Activated gamma-delta T cell (primary cell): Measurements from ENCODE around the gene CCL2.

Source experiments
- DNase-seq: peaks from one replicate; lab custom pipeline; 2025; lab: John Stamatoyannopoulos, UW

CCL2 gene

DNA sequence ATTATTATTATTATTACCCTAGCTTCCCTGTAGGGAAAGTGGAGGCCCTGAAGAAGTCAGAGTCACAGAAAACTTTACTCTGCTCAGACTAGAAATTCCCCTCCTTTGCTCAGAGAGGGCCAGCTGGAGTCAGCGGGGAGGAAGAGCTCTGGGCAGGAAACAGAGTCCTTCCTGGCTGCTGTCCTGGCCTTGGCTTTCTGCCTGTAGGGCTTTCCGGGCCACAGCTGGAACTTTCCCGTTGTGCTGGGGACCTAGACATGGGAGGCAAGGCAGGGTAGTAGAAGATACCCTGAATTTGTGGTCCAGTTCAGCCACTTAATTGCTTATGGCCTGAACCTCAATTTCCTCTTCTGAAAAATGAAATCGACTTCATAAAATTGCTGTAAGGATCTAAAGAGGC is 14.0 kb upstream of the CCL2 start:
- DNase-seq = no peak

GRCh38 chr17:34242587-34243363 is 12.3 kb upstream of the CCL2 start:
- no peak for DNase-seq

- DNase-seq = no peak
These were observed 11.4 kb upstream of the CCL2 start for GRCh38 chr17:34243364-34244320.

DNA sequence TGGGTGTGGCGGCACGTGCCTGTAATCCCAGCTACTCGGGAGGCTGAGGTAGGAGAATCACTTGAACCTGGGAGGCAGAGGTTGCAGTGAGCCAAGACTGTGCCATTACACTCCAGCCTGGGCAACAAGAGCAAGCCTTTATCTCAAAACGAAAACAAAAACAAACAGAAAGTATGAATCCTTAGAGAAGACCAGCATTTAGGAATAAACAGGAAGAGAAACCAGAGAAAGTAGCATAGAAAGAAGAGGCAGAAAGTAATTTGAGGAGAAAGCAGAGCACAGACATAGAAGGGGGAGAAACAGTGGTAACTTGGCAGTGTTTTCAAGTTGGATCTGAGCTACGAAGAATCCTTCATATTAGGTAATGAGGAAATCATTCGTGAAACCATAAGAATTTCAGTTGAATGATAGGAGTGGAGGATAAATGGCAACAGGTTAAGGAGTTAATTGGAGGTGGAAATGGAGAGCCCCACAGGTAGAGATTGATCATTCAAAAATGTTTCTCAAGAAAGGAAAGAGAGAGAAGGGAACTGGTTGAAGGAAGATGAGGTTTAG is 9.7 kb upstream of the CCL2 start:
- DNase-seq = no peak

- DNase-seq = no peak
These were observed 8.6 kb upstream of the CCL2 start for GRCh38 chr17:34246446-34246845.

GRCh38 chr17:34246881-34247280 is 8.2 kb upstream of the CCL2 start:
- no peak for DNase-seq

- no peak for DNase-seq
These were observed 6.5 kb upstream of the CCL2 start for GRCh38 chr17:34248511-34249024.

DNA sequence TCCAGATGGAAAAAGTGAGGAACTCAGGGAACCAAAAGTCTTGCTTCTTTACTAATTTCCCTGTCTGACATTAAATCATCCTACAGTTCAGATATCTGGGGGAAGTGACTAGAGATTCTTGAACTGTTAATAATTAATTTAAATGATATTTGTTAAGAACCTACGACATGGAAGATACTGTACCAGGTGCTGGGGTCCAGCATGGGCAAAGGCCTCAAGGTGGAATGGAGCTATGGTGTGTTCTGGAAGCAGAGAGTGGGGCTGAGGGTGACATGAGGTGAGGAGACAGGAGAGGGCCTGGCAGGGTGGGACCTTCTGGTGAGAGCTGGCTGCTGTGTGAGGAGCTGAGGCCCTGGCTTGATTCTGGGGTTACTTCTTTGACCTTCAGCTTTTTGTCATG is 6.0 kb upstream of the CCL2 start:
- no peak for DNase-seq

DNA sequence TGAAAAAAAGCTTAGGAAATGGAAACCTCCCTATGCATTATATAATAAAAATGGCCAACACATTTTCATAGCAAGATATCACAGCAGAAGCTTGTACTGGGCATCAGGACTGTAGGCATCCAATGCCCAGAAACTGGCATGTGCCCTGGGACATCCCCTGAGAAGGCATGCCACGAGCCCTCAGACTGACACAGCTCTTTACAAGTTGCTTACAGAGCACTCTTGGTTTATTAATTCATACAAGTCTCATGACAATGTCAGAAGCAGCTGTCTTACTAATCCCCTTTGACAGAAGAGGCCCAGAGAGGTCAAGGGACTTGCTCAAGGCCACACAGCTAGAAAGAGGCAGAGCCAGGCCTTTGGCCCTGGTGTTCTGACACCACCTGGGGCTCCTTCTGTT is 5.6 kb upstream of the CCL2 start:
- DNase-seq = no peak

DNA sequence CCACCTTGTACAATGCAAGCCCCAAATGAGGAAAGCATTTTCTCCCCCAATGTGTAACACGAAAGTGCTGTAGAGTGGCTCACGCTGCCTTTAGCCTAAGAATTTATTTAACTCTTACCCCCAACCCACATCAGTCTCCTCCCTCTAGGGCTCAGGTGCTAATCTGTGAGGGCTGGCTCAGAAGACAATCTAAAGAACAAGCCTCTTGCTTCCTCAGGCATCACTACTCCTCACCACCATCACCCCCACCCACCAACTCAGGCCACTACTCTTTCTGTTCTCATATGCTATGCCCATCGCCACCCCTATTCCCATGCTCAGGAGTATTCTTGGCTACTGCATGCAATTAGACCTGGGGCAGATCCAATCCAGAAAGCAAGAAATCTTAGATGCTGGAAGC is 3.9 kb upstream of the CCL2 start:
- DNase-seq = no peak

- DNase-seq = no peak
These were observed 3.0 kb upstream of the CCL2 start for GRCh38 chr17:34252095-34252443.

GRCh38 chr17:34252444-34253138 is 2.5 kb upstream of the CCL2 start:
- DNase-seq = no peak

GRCh38 chr17:34253139-34253525 is 2.0 kb upstream of the CCL2 start:
- no peak for DNase-seq

GRCh38 chr17:34254146-34254545 is 939 bp upstream of the CCL2 start:
- DNase-seq = no peak

DNA sequence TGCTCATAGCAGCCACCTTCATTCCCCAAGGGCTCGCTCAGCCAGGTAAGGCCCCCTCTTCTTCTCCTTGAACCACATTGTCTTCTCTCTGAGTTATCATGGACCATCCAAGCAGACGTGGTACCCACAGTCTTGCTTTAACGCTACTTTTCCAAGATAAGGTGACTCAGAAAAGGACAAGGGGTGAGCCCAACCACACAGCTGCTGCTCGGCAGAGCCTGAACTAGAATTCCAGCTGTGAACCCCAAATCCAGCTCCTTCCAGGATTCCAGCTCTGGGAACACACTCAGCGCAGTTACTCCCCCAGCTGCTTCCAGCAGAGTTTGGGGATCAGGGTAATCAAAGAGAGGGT is 272 bp downstream of the CCL2 start:
- DNase-seq = no peak

- no peak for DNase-seq
These were observed 756 bp downstream of the CCL2 start for GRCh38 chr17:34255841-34256240.

DNA sequence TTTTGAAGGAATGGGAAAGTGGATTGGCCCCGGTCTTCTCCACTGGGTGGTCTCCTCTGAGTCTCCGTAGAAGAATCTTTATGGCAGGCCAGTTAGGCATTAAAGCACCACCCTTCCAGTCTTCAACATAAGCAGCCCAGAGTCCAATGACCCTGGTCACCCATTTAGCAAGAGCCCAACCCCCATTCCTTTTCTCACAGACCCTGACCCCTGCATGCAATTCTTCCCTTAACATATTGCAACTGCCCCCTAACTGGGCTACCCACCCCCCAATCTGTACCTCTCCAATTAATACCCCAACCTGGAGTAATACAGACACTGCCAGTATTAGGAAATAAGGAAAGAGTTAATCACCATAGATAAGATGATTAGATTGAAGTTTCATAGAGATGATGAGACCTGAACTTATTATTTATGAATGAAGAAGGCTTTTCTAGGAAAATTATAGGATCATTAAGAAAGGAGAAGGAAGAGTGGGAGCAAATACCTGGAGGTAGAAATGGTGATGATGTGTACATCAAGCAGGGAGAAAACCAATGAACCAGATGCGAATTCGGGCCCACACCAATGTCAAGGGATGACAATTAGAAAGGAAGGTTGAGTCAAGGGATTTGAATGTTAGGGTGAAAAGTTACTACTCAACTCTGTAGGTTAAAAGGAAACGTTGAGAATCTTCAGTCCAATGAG is 2.4 kb downstream of the CCL2 start:
- DNase-seq = no peak

DNA sequence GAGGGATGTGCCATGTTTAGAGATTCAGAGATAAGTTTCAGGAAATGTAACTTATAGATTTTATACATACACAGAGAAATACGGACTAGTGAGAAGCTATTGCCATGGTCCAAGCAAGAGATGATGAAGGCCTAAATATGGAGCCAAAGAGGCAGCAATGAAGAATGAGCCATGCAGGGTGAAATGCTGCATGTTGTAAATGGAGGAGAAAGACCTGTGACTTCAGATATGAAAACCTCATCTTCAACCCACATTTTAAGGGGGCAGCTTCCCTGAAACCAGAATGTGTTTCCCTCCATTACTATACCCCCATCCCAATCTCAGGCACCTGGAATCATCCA is 2.9 kb downstream of the CCL2 start:
- DNase-seq = no peak

- DNase-seq = no peak
These were observed 4.1 kb downstream of the CCL2 start for GRCh38 chr17:34259146-34259545.

GRCh38 chr17:34260861-34261260 is 5.8 kb downstream of the CCL2 start:
- DNase-seq = no peak

- no peak for DNase-seq
These were observed 6.7 kb downstream of the CCL2 start for GRCh38 chr17:34261568-34262337.
